Nephron (organoid): ENCODE measurements around the gene KRTAP2-2.
A peak's percentile ranks its signal among the peaks of the same experiment; 100 is the strongest.
"Not testable (repeated sequence)": the region's sequence is repeated elsewhere in the genome, so short reads cannot be mapped to it uniquely, and the experiment has no call there.

Experiments
- H3K27ac Mint-ChIP-seq, 3 experiments: 2 replicates each; pipeline ENCODE4 v1.8.0; 2020; ENCODE audit warnings: mixed read lengths in 3 of 3, mild to moderate bottlenecking in 2 of 3, moderate library complexity in 1 of 3
- H3K27me3 Mint-ChIP-seq: 2 replicates; pipeline ENCODE4 v1.8.0; 2021; ENCODE audit warnings: low read depth, mild to moderate bottlenecking, moderate library complexity, mixed read lengths
- H3K36me3 Mint-ChIP-seq: 2 replicates; pipeline ENCODE4 v1.8.0; 2020; ENCODE audit warnings: low read depth, mixed read lengths
- H3K4me1 Mint-ChIP-seq: 2 replicates; pipeline ENCODE4 v1.8.0; 2020; ENCODE audit warnings: mixed read lengths
- H3K4me3 Mint-ChIP-seq, 3 experiments: 2 replicates each; pipeline ENCODE4 v1.8.0; 2020; ENCODE audit warnings: mild to moderate bottlenecking in 3 of 3, mixed read lengths in 3 of 3, moderate library complexity in 2 of 3
- H3K9me3 Mint-ChIP-seq: 2 replicates; pipeline ENCODE4 v1.8.0; 2020; ENCODE audit warnings: mixed read lengths
- TF ChIP-seq, protein P1 (sequence below), 3 experiments: fragments of 200-600 bp; sonication (generic); IDR thresholded peaks; one replicate each; pipeline ENCODE4 v1.5.0; 2021; ENCODE audit warnings: antibody characterized with exemption in 3 of 3; ENCODE audit not compliant: unreplicated experiment in 3 of 3

Gene KRTAP2-2

DNA sequence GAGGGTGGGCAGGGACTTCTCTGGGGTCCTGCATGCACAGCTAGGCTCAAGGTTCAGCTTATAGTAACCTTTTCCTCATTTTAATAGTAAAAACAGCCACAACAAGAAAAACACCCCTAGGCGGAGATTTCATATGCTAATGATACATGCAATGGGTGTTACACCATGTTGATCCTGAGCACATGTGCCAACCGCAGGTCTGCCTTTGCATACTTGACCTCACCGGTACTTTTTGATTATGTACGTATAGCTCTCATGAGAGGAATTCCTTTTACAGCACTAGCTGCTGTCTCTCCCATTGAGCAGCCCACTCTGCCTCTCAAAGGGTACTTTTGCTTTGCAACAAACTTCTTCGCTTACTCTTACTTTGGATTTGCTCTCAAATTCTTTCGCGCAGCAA lies 41.0 kb upstream of the KRTAP2-2 start:
- Mint-ChIP-seq H3K9me3 (peaks cover 5% of the 10 kb centered on the region), H3K27me3 (peaks cover 11% of the 10 kb centered on the region), H3K4me1 (peaks cover 20% of the 10 kb centered on the region), H3K36me3 (no peaks in the 10 kb centered on the region), H3K4me3 (no peak overlapping the region), H3K27ac (no peak overlapping the region)
- TF ChIP-seq, protein P1, sequence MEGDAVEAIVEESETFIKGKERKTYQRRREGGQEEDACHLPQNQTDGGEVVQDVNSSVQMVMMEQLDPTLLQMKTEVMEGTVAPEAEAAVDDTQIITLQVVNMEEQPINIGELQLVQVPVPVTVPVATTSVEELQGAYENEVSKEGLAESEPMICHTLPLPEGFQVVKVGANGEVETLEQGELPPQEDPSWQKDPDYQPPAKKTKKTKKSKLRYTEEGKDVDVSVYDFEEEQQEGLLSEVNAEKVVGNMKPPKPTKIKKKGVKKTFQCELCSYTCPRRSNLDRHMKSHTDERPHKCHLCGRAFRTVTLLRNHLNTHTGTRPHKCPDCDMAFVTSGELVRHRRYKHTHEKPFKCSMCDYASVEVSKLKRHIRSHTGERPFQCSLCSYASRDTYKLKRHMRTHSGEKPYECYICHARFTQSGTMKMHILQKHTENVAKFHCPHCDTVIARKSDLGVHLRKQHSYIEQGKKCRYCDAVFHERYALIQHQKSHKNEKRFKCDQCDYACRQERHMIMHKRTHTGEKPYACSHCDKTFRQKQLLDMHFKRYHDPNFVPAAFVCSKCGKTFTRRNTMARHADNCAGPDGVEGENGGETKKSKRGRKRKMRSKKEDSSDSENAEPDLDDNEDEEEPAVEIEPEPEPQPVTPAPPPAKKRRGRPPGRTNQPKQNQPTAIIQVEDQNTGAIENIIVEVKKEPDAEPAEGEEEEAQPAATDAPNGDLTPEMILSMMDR (IDR thresholded peaks at IDR 0.05; ENCODE audit: unreplicated experiment in 3 of 3) = no peak

DNA sequence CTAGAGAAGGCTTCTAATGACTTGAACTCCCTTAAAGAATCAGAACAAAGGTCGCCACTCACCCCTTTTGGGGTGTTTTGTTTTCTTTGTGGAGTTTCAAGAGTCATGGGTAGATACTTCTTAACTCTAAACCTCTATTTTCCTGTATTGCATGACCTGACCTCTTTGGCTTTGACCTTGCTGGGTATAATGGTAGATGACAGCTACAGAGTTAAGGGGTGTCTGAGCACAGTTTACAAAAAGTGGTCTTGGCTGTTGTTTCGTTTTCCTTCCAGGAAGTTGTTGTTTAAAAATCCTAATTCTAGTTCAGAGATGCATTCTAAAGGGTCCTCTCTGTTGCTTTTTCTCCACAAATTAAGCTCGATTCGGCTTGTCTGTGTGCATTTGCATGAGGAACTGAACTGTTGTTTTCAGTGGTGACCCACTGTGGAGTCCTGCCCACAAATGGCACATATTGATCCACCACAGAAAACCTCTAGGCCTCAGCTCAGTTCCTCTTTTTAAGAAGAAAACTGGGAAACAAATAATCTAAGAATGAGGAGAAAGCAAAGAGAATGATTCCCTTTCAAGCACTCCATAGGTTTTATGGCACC lies 33.8 kb upstream of the KRTAP2-2 start:
- not testable (repeated sequence) for H3K27ac Mint-ChIP-seq, H3K4me3 Mint-ChIP-seq, H3K27me3 Mint-ChIP-seq, H3K9me3 Mint-ChIP-seq, H3K36me3 Mint-ChIP-seq, H3K4me1 Mint-ChIP-seq

DNA sequence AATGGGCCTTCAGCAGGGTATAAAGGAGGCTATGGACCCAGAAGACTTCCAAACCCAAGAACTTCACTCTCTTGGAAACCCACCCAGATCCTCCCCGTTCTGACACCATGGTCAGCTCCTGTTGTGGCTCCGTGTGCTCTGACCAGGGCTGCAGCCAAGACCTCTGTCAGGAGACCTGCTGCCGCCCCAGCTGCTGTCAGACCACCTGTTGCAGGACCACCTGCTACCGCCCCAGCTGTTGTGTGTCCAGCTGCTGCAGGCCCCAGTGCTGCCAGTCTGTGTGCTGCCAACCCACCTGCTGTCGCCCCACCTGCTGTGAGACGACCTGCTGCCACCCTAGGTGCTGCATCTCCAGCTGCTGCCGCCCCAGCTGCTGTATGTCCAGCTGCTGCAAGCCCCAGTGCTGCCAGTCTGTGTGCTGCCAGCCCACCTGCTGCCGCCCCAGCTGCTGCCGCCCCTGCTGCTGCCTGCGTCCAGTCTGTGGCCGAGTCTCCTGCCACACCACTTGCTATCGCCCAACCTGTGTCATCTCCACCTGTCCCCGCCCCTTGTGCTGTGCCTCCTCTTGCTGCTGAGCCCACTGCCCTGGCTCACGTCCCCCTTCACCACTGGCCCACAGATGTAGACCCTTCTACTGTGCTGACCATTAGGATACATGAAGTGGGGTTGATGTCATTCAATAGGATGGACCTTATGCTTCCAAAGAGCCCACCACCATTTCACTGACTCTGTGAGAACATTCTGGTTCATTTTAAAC lies 29.2 kb upstream of the KRTAP2-2 start, which contains the start of gene KRTAP4-7:
Gene KRTAP4-7 (plus strand): TSS at position 51 of the 757 bp plus-strand sequence. CDS start 57 bp downstream, at position 108.
- H3K27ac Mint-ChIP-seq, H3K4me3 Mint-ChIP-seq, H3K27me3 Mint-ChIP-seq, H3K36me3 Mint-ChIP-seq, H3K4me1 Mint-ChIP-seq, H3K9me3 Mint-ChIP-seq: not testable (repeated sequence)

DNA sequence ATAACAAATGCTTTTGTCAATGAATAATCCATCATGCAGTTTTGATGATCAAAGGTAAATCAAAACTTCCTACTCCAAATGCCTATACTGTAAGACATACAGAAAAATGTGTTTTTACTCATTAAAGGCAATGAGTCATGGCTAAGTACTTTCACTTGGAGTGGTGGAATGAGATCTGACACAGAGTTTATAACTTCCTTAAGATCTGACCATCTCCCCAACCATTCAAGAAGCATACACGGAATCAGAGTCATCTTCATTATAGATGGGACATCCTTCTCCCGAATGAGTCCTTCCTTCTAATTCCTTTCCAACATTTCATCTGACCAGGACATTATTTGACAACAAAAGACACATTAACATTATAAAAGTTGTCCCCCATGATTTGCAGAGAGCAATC lies 28.4 kb upstream of the KRTAP2-2 start:
- H3K9me3 Mint-ChIP-seq, H3K36me3 Mint-ChIP-seq, H3K4me1 Mint-ChIP-seq, H3K27me3 Mint-ChIP-seq, H3K4me3 Mint-ChIP-seq, H3K27ac Mint-ChIP-seq: not testable (repeated sequence)

DNA sequence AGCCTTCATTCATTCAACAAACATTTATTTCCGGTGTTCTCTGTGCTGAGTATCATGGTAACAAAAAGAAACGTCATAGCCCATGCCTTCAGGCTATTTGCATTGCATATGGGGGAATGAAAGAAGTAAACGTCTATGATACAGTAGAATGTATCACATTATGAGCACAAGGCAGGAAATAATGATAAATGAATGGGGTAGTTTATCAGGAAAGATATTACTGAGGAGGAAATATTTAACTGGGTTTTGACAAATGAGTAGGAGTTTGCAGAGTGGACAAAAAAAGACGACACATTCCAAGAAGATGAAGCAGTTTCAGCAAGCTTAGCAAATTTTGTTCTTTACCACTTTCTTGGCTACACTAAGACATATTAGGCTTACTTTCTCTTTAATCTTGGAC lies 27.6 kb upstream of the KRTAP2-2 start:
- Mint-ChIP-seq H3K4me3 (no peak overlapping the region), H3K27me3 (peaks cover 4% of the 10 kb centered on the region), H3K36me3 (no peaks in the 10 kb centered on the region), H3K9me3 (peaks cover 4% of the 10 kb centered on the region), H3K4me1 (peaks cover 6% of the 10 kb centered on the region), H3K27ac (peak overlapping the region in 2 of 3 experiments; percentile 49 to 66)
- TF ChIP-seq, protein P1 (IDR thresholded peaks at IDR 0.05; ENCODE audit: unreplicated experiment in 3 of 3) = no peak

DNA sequence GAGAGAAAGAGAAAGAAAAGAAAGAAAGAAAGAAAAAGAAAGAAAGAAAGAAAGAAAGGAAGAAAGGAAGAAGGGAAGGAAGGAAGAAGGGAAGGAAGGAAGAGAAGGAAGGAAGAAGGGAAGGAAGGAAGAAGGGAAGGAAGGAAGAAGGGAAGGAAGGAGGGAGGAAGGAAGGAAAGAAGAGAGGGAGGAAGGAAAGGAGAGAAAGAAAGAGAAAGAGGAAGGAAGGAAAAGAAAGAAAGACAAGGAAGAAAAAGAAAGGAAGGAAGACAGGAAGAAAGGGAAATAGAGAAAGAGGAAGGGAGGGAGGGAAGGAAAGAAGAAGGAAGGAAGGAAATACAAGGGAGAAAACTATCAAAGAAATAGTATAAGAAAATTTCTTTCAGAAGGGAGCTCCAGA lies 21.8 kb upstream of the KRTAP2-2 start:
- TF ChIP-seq, protein P1 (IDR thresholded peaks at IDR 0.05; ENCODE audit: unreplicated experiment in 3 of 3) = no peak
- Mint-ChIP-seq H3K27ac (no peak overlapping the region), H3K36me3 (no peaks in the 10 kb centered on the region), H3K27me3 (peaks cover 8% of the 10 kb centered on the region), H3K9me3 (peaks cover 6% of the 10 kb centered on the region), H3K4me3 (no peak overlapping the region), H3K4me1 (no peaks in the 10 kb centered on the region)

DNA sequence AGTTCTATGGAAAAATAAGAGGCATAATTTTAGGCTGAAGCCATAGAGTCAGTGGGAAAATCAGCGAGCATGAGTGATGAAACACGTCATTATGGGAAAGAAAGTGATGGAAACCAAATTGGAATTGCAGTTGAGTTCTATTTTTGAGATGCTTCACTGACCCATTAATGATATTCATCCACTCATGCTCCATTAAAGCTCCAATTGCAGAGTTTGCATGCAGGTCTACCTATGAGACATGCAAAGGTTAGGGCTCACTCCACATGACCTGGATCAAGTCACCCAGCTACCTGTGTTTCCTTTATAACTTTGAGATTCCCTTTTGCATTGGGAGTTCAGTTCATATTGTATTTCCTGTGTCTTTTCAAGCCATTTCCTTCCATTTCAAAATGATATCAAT lies 18.6 kb upstream of the KRTAP2-2 start:
- H3K36me3 Mint-ChIP-seq = no peaks in the 10 kb centered on the region
- peaks cover 6% of the 10 kb centered on the region for H3K9me3 Mint-ChIP-seq
- no peak overlapping the region for H3K27ac Mint-ChIP-seq
- TF ChIP-seq, protein P1 (IDR thresholded peaks at IDR 0.05; ENCODE audit: unreplicated experiment in 3 of 3) = no peak
- H3K4me3 Mint-ChIP-seq = no peak overlapping the region
- no peaks in the 10 kb centered on the region for H3K4me1 Mint-ChIP-seq
- H3K27me3 Mint-ChIP-seq = peaks cover 8% of the 10 kb centered on the region
